Measurements from ENCODE around the gene TMIGD2. TPM values are rescaled to one million over a fixed set of nuclear protein-coding genes. Genes with fewer than 3 reads are reported as not detected.

Gene TMIGD2
- total and polyA plus RNA-seq, 9 donors, result 0.21 to 0.94 (median 0.52) TPM

Other genes starting within 250 kb of the TMIGD2 start
- gene ZBTB7A, start 235.5 kb downstream of the TMIGD2 start, total RNA-seq, result 4.2 TPM
- 10 to 100 TPM in 1 of 8 donors, 1 to 10 TPM in 7; 6.8 to 10.9 (median 8.5) TPM for gene ZBTB7A, start 235.5 kb downstream of the TMIGD2 start, polyA plus RNA-seq (ENCODE audit: insufficient read depth in 1 of 8, insufficient read length in 8 of 8, low replicate concordance in 1 of 8)
- gene MAP2K2, start 178.3 kb downstream of the TMIGD2 start, total RNA-seq, result 97.0 TPM
- gene MAP2K2, start 178.3 kb downstream of the TMIGD2 start, polyA plus RNA-seq (ENCODE audit: insufficient read depth in 1 of 8, insufficient read length in 8 of 8, low replicate concordance in 1 of 8), result 100 to 1,000 TPM; 104 to 137 (median 118) TPM
- not detected for gene CREB3L3, start 148.8 kb downstream of the TMIGD2 start, total RNA-seq
- 1 to 10 TPM in 1 of 8 donors, under 1 TPM in 2, not detected in 5; 0.16 to 5.8 (median 0.99) TPM for gene CREB3L3, start 148.8 kb downstream of the TMIGD2 start, polyA plus RNA-seq (ENCODE audit: insufficient read depth in 1 of 8, insufficient read length in 8 of 8, low replicate concordance in 1 of 8)
- 6.0 TPM for gene SIRT6, start 119.8 kb downstream of the TMIGD2 start, total RNA-seq
- gene SIRT6, start 119.8 kb downstream of the TMIGD2 start, polyA plus RNA-seq (ENCODE audit: insufficient read depth in 1 of 8, insufficient read length in 8 of 8, low replicate concordance in 1 of 8), result 10 to 100 TPM; 10.5 to 17.1 (median 12.2) TPM
- gene ANKRD24, start 119.7 kb downstream of the TMIGD2 start, total RNA-seq, result 0.58 TPM
- gene ANKRD24, start 119.7 kb downstream of the TMIGD2 start, polyA plus RNA-seq (ENCODE audit: insufficient read depth in 1 of 8, insufficient read length in 8 of 8, low replicate concordance in 1 of 8), result 1 to 10 TPM in 5 of 8 donors, under 1 TPM in 3; 0.79 to 2.5 (median 1.1) TPM
- gene EBI3, start 72.9 kb downstream of the TMIGD2 start, total RNA-seq, result 0.53 TPM
- 1 to 10 TPM in 2 of 8 donors, under 1 TPM in 6; 0.52 to 1.7 (median 0.76) TPM for gene EBI3, start 72.9 kb downstream of the TMIGD2 start, polyA plus RNA-seq (ENCODE audit: insufficient read depth in 1 of 8, insufficient read length in 8 of 8, low replicate concordance in 1 of 8)
- 15.0 TPM for gene YJU2, start 55.3 kb downstream of the TMIGD2 start, total RNA-seq
- 10 to 100 TPM; 14.2 to 16.0 (median 15.1) TPM for gene YJU2, start 55.3 kb downstream of the TMIGD2 start, polyA plus RNA-seq (ENCODE audit: insufficient read depth in 1 of 8, insufficient read length in 8 of 8, low replicate concordance in 1 of 8)
- gene SHD, start 23.1 kb downstream of the TMIGD2 start, total RNA-seq, result 40.1 TPM
- gene SHD, start 23.1 kb downstream of the TMIGD2 start, polyA plus RNA-seq (ENCODE audit: insufficient read depth in 1 of 8, insufficient read length in 8 of 8, low replicate concordance in 1 of 8), result 100 to 1,000 TPM in 4 of 8 donors, 10 to 100 TPM in 4; 89.5 to 139 (median 97.6) TPM
- 0.71 TPM for gene FSD1, start 2.2 kb upstream of the TMIGD2 start, total RNA-seq
- 1 to 10 TPM in 7 of 8 donors, under 1 TPM in 1; 0.99 to 3.2 (median 2.4) TPM for gene FSD1, start 2.2 kb upstream of the TMIGD2 start, polyA plus RNA-seq (ENCODE audit: insufficient read depth in 1 of 8, insufficient read length in 8 of 8, low replicate concordance in 1 of 8)
- gene STAP2, start 36.4 kb upstream of the TMIGD2 start, total RNA-seq, result 4.8 TPM
- 10 to 100 TPM in 1 of 8 donors, 1 to 10 TPM in 7; 3.9 to 10.8 (median 5.4) TPM for gene STAP2, start 36.4 kb upstream of the TMIGD2 start, polyA plus RNA-seq (ENCODE audit: insufficient read depth in 1 of 8, insufficient read length in 8 of 8, low replicate concordance in 1 of 8)
- gene MPND, start 41.2 kb upstream of the TMIGD2 start, total RNA-seq, result 4.8 TPM
- gene MPND, start 41.2 kb upstream of the TMIGD2 start, polyA plus RNA-seq (ENCODE audit: insufficient read depth in 1 of 8, insufficient read length in 8 of 8, low replicate concordance in 1 of 8), result 10 to 100 TPM; 14.0 to 19.4 (median 16.3) TPM
- gene SH3GL1, start 98.2 kb upstream of the TMIGD2 start, total RNA-seq, result 29.1 TPM
- 10 to 100 TPM; 54.9 to 77.9 (median 69.8) TPM for gene SH3GL1, start 98.2 kb upstream of the TMIGD2 start, polyA plus RNA-seq (ENCODE audit: insufficient read depth in 1 of 8, insufficient read length in 8 of 8, low replicate concordance in 1 of 8)
- 7.6 TPM for gene CHAF1A, start 100.3 kb upstream of the TMIGD2 start, total RNA-seq
- 10 to 100 TPM; 10.4 to 19.3 (median 13.6) TPM for gene CHAF1A, start 100.3 kb upstream of the TMIGD2 start, polyA plus RNA-seq (ENCODE audit: insufficient read depth in 1 of 8, insufficient read length in 8 of 8, low replicate concordance in 1 of 8)
- 64.9 TPM for gene UBXN6, start 155.4 kb upstream of the TMIGD2 start, total RNA-seq
- gene UBXN6, start 155.4 kb upstream of the TMIGD2 start, polyA plus RNA-seq (ENCODE audit: insufficient read depth in 1 of 8, insufficient read length in 8 of 8, low replicate concordance in 1 of 8), result 100 to 1,000 TPM in 2 of 8 donors, 10 to 100 TPM in 6; 77.0 to 127 (median 89.0) TPM
- gene HDGFL2, start 169.9 kb upstream of the TMIGD2 start, total RNA-seq, result 35.0 TPM
- gene HDGFL2, start 169.9 kb upstream of the TMIGD2 start, polyA plus RNA-seq (ENCODE audit: insufficient read depth in 1 of 8, insufficient read length in 8 of 8, low replicate concordance in 1 of 8), result 10 to 100 TPM; 66.3 to 97.7 (median 84.3) TPM
- gene PLIN4, start 216.1 kb upstream of the TMIGD2 start, total RNA-seq, result 2.8 TPM
- gene PLIN4, start 216.1 kb upstream of the TMIGD2 start, polyA plus RNA-seq (ENCODE audit: insufficient read depth in 1 of 8, insufficient read length in 8 of 8, low replicate concordance in 1 of 8), result 1 to 10 TPM; 1.4 to 4.5 (median 3.3) TPM
- 2.3 TPM for gene PLIN5, start 232.8 kb upstream of the TMIGD2 start, total RNA-seq
- 1 to 10 TPM in 5 of 8 donors, under 1 TPM in 3; 0.83 to 5.2 (median 1.8) TPM for gene PLIN5, start 232.8 kb upstream of the TMIGD2 start, polyA plus RNA-seq (ENCODE audit: insufficient read depth in 1 of 8, insufficient read length in 8 of 8, low replicate concordance in 1 of 8)
- gene LRG1, start 237.6 kb upstream of the TMIGD2 start, total RNA-seq, result 0.18 TPM
- under 1 TPM; 0.48 to 0.92 (median 0.66) TPM for gene LRG1, start 237.6 kb upstream of the TMIGD2 start, polyA plus RNA-seq (ENCODE audit: insufficient read depth in 1 of 8, insufficient read length in 8 of 8, low replicate concordance in 1 of 8)